ENCODE results near the gene ADAM15.

DNA sequence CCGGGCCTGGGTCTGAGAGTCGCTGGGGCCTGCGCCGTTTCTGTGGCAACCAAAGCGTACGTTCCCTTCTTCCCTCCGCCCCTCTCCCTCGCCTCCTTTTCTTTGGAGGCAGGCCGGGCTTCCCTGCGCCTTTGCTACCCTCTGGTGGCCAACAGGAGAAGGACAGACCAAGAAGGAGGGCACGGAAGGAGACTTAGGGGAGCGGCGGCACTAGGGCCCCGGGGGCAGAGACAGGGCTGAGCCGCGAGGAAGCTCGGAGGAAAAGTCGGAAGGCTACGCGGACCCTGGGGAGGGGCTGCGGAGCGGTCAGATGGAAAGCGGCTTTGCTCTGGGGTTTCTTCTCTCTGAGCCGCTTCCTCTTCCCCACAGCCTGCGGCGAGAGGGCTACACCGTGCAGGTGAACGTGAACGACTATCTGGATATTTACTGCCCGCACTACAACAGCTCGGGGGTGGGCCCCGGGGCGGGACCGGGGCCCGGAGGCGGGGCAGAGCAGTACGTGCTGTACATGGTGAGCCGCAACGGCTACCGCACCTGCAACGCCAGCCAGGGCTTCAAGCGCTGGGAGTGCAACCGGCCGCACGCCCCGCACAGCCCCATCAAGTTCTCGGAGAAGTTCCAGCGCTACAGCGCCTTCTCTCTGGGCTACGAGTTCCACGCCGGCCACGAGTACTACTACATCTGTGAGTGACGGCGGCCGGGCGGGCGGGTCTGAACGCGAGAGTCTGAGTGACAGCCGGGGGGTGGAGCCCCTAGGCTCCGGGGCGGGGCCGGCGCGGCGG, 33.8 kb downstream of the ADAM15 start:
- TF ChIP-seq, protein P1, sequence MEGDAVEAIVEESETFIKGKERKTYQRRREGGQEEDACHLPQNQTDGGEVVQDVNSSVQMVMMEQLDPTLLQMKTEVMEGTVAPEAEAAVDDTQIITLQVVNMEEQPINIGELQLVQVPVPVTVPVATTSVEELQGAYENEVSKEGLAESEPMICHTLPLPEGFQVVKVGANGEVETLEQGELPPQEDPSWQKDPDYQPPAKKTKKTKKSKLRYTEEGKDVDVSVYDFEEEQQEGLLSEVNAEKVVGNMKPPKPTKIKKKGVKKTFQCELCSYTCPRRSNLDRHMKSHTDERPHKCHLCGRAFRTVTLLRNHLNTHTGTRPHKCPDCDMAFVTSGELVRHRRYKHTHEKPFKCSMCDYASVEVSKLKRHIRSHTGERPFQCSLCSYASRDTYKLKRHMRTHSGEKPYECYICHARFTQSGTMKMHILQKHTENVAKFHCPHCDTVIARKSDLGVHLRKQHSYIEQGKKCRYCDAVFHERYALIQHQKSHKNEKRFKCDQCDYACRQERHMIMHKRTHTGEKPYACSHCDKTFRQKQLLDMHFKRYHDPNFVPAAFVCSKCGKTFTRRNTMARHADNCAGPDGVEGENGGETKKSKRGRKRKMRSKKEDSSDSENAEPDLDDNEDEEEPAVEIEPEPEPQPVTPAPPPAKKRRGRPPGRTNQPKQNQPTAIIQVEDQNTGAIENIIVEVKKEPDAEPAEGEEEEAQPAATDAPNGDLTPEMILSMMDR (conservative IDR thresholded peaks at IDR 0.05; ENCODE audit: low read length), result peak; percentile 84
- no peak for TF ChIP-seq EZH2phosphoT487 (IDR thresholded peaks at IDR 0.05; ENCODE audit: borderline replicate concordance)

Data from Loucy (cell line).